Prostate gland (tissue), 2 donors: ENCODE results near the gene MTCL3.

Experiments
- DNase-seq: peaks from one replicate; pipeline ENCODE4 v3.0.0-alpha.2; 2019; ENCODE audit warnings: low spot score
- H3K27ac ChIP-seq, 2 donors: fragments of 200-600 bp; sonication (generic); 2 replicates each; pipeline ENCODE4 v1.5.1; 2017 to 2019
- H3K27me3 ChIP-seq: fragments of 200-600 bp; sonication (generic); replicated peaks from 2 replicates; pipeline ENCODE4 v1.5.1; 2019; ENCODE audit not compliant: insufficient read depth
- H3K36me3 ChIP-seq, 2 donors: fragments of 200-600 bp; sonication (generic); 1 replicate in 1 of 2; 2 replicates in 1 of 2; pipeline versions ENCODE4 v1.5.1 to v1.8.1; 2017 to 2019
- H3K4me1 ChIP-seq: fragments of 200-600 bp; sonication (generic); replicated peaks from 2 replicates; pipeline ENCODE4 v1.5.1; 2019
- H3K4me3 ChIP-seq, 2 donors: fragments of 200-600 bp; sonication (generic); 2 replicates each; pipeline ENCODE4 v1.5.1; 2017 to 2019
- H3K9me3 ChIP-seq: fragments of 200-600 bp; sonication (generic); 2 replicates; pipeline ENCODE4 v1.5.1; 2017
- CTCF ChIP-seq, 4 experiments: fragments of 200-600 bp in 2 of 4; fragments of 450-650 bp in 2 of 4; sonication (generic) in 2 of 4; IDR thresholded peaks; 1 replicate in 3 of 4; 2 replicates in 1 of 4; pipeline ENCODE4 v1.5.1; 2016 to 2019; ENCODE audit warnings: antibody characterized with exemption in 4 of 4, mild to moderate bottlenecking in 2 of 4, moderate library complexity in 2 of 4
- POLR2A ChIP-seq: fragments of 450-650 bp; IDR thresholded peaks from one replicate; pipeline ENCODE4 v1.6.1; 2016; ENCODE audit warnings: antibody characterized with exemption, mild to moderate bottlenecking
- POLR2AphosphoS5 ChIP-seq: sonication (generic); formaldehyde crosslinking; IDR thresholded peaks from one replicate; pipeline ENCODE4 v1.6.1; 2017; ENCODE audit warnings: antibody characterized with exemption
- WGBS: methylation state at CpG from one replicate; pipeline ENCODE4 v1.1.5; 2018; 5-methylcytosine and 5-hydroxymethylcytosine counted together
- intact Hi-C: fragments of 100-400 bp; cut with DNase I; formaldehyde crosslinking; loops from one replicate; pipeline ENCODE4 v1.14.2; 2022

The MTCL3 gene

DNA sequence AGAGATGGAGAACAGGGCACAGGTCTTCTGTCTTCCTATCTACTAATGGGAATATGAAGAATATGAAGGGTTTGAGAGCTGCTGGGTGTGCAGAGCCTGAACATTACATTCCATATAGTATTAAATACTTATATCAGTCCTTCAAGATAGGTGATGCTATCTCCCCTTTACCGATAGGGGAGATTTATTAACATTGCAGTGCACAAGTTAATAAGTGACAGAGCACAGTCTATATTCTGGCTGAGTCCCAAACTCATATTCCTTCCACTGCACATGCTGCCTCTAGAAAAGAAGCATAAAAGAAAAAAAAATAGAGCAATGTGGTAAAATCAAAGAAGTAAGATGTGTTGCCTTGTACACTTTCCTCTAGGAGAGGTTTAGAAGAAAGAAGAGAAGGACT is 41.5 kb downstream of the MTCL3 start:
- Histone ChIP-seq H3K27me3 (no peaks in the 10 kb centered on the region), H3K9me3 (no peaks in the 10 kb centered on the region), H3K4me3 (no peak overlapping the region), H3K36me3 (no peaks in the 10 kb centered on the region), H3K27ac (no peak overlapping the region), H3K4me1 (no peaks in the 10 kb centered on the region)
- 48% methylated on average over 1 of the region's 1 CpG for WGBS
- intact Hi-C loops, result no loop called here
- no peak for DNase-seq
- no peak for TF ChIP-seq CTCF (IDR thresholded peaks at IDR 0.05)
- TF ChIP-seq POLR2A, result no peak
- no peak for TF ChIP-seq POLR2AphosphoS5

DNA sequence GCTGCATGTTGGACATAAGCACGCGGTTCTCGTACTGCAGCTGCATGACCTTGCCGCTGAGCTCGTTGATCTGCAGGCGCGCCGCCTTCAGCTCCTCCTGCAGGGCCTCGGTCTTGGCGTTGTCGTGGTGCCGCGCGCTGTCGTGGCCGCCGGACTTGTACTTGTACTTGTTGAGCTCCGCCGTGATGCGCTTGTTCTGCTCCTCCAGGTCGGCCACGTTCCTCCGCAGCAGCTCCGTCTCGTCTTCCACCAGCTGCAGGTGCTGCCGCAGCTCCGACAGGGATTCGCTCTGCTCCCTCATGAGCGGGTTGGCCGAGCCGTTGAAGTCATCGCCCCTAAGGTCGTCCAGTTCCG is 43.3 kb downstream of the MTCL3 start:
- WGBS, result 94% methylated on average over 34 of the region's 34 CpGs
- no peaks in the 10 kb centered on the region for H3K36me3 ChIP-seq
- no peaks in the 10 kb centered on the region for H3K4me1 ChIP-seq
- H3K27ac ChIP-seq, result no peak overlapping the region
- intact Hi-C loops, result no loop called here
- no peak overlapping the region for H3K4me3 ChIP-seq
- H3K9me3 ChIP-seq, result no peaks in the 10 kb centered on the region
- TF ChIP-seq POLR2A (no peak), CTCF (IDR thresholded peaks at IDR 0.05) (no peak), POLR2AphosphoS5 (no peak)
- no peaks in the 10 kb centered on the region for H3K27me3 ChIP-seq
- no peak for DNase-seq

DNA sequence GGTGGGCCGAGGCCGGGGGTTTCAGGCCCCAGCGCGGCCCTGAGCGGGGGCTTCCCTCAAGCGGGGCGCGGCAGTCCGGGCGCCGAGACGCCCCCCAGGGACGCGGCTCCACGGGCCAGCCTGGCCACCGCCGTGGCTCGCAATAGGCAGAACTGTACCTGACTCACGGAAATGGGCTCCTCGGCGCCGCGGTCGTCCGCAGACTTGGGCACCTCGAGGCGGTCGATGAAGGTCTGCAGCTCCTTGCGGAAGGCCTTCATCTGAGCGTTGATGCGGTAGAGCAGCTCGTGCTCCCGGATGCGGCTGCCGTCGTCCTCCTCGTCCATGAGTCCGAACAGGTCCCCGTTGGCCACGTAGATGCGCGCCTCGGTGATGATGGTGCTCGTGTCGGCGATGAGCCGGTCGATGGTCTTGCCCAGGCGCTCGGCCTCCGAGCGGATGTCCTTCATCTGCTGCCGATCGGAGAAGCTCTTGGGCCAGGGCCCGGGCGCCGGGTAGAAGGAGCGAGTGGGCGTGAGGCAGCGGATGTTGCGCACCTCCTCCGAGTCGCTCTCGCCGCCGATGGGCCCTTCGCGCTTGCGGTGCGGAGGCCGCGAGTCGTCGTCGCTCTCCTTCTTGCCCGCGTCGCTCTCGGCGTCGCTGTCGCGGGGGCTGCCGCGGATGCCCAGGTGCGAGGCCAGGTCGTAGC is 43.9 kb downstream of the MTCL3 start:
- H3K36me3 ChIP-seq, result no peaks in the 10 kb centered on the region
- TF ChIP-seq POLR2A (no peak), CTCF (IDR thresholded peaks at IDR 0.05) (no peak), POLR2AphosphoS5 (no peak)
- DNase-seq, result no peak
- WGBS, result 93% methylated on average over 87 of the region's 87 CpGs
- intact Hi-C loops, result no loop called here
- no peaks in the 10 kb centered on the region for H3K27me3 ChIP-seq
- H3K9me3 ChIP-seq, result no peaks in the 10 kb centered on the region
- H3K4me3 ChIP-seq, result no peak overlapping the region
- no peak overlapping the region for H3K27ac ChIP-seq
- no peaks in the 10 kb centered on the region for H3K4me1 ChIP-seq

DNA sequence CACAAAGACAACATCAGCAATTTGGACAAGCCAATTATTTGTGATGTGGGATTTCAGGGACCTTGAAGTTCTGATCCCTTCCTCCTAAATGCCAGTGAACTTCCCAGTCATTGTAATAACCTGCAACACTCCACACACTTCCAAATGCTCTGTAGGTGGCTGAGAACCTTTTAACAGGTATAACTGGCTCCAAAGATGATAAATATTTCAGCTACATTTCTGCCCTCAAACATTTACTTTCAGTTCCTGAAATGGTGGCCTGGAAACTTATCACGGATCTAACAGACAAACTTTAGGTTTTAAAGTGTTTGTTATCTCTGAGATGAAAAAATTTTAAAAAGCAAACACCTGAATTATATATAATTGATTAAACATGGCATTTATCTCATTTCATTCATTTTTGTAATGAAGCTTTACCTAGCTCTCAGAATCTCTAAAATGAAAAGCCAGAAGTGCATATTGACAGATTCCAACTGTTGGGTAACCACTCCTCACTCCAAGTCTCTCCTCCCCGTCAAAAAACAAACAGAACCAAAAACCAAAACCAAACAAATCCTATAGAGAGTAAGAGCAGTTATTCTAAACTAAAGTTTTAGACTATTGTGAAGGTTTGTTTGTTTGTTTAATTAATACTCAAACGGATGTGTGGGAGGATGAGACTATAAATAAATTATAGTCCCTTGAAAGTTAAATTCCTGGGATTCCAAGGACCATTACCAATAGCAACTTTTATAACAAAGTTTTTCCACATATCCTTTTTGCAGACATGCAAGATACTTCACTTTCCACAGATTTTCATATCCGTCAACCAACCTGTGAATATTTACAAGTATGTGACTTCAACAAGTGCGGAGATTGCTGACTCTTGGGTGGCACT is 47.5 kb downstream of the MTCL3 start:
- Histone ChIP-seq H3K27me3 (no peaks in the 10 kb centered on the region), H3K27ac (no peak overlapping the region), H3K4me1 (no peaks in the 10 kb centered on the region), H3K4me3 (no peak overlapping the region), H3K36me3 (no peaks in the 10 kb centered on the region), H3K9me3 (no peaks in the 10 kb centered on the region)
- intact Hi-C loops, result no loop called here
- WGBS, result 55% methylated on average over 5 of the region's 5 CpGs
- no peak for DNase-seq
- TF ChIP-seq CTCF (IDR thresholded peaks at IDR 0.05) (no peak), POLR2AphosphoS5 (no peak), POLR2A (no peak)
